Middle frontal gyrus (tissue), 1 donor: ENCODE data around the gene CLGN.
"Not testable (repeated sequence)": the region's sequence is repeated elsewhere in the genome, so short reads cannot be mapped to it uniquely, and the experiment has no call there.

ENCODE experiments used
- DNase-seq: peaks from one replicate; pipeline ENCODE4 v3.0.0-alpha.2; 2015; ENCODE audit warnings: low spot score; ENCODE audit errors: extremely low spot score

CLGN gene

GRCh38 chr4:140427106-140427918, at the start of gene CLGN:
CLGN (minus strand) TSS chr4:140427648; CDS start chr4:140413078, 14,570 bp downstream.
- DNase-seq, result peak; percentile 27

DNA sequence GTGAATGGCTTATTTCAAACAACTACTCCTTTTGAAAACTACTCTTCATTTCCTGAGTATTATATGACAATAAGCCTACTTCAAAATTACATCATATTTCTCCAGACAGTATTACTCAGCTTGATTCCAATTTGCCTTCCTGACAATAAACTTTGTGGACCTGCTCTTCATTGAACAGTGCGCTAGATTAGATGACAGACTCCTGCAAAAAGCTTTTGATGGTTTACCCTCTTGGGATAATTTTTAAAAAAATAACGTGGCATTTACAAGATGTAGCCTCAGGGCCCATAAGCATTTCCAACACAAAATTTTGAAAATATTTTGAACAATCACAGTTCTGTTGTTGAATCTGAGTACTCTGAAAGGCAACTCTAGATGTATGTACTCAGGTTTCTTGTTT, 44.7 kb upstream of the CLGN start:
- DNase-seq, result no peak

DNA sequence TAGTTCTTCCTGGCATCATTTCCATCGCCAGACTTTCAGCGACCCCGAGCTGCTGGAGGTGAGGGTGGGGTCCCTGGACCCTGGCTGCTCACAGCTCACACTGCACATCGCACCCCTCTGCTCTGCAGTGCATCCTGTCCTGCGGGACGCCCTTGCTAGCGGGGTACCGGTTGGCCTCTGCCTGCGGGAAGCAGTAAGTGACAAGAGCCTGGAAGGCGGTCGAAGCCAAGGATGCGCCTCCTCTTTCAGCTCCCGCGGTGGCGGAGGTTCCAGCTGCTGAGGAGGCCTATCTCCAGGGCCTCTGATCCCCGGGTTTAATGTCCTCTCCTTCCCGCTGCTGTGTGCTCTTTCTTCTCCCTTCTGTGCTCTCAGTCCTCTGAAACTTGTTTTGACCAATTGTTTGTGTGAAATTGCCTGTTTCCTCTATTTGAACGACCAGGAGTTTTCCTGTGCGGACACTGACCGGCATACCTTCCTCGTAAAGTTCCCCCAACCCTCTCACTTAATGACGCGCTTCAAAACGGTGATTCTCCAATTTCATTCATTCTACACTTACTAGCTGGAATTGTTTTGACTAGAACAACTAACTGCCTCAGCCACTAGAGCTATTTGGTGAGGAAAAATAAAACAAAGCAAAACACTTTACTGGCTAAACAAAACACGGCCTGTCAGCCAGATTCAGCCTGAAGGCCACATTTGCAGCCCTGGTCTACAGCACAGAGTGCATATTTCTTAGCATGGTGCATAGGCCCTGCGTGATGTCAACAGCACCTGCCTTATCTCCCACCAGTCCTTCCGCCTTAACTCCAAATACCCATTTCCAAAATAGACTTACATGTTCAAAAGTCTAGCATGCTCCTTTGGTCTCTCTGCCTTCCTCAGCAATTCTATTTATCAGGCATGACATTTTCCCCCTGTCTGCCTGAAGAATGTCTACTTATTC, 42.6 kb upstream of the CLGN start:
- DNase-seq, result no peak

DNA sequence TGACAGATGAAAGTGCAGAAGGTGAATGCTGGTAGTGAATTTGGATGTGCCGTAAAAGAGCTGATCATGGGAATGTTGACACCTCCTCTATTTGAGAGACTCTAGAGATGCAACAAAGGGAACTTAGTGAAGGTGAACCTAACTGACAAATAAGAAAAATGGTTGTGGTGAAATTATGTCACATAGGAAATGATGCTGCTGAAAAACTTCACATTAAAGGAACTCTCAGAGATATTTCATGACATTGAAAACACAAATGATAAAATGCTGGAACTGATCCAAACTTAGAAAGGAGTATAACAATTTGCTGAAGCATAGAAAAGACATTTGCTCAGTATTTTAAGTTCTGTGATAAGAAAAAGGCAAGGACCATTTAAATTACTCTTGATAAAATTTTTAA, 38.7 kb upstream of the CLGN start:
- no peak for DNase-seq

DNA sequence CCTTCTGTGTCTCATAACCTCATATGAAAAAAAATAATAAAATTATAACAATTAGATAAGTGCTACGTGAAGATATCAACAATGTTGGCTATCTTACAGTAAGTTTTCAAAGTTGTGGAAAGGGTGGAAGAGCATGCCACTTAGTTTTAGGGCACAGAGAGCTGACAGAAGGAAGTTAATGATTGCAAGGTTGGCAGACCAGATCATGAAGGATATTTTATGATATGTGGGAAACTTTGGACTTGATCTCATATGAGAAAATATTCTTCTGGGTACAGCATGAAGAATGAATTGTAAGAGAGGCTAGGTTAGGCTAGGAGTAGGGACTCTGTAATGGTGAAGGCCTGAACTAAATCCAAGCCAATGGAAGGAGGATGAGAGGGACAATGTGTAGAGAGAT, 36.2 kb upstream of the CLGN start:
- no peak for DNase-seq

GRCh38 chr4:140463182-140463581, 35.7 kb upstream of the CLGN start:
- no peak for DNase-seq

DNA sequence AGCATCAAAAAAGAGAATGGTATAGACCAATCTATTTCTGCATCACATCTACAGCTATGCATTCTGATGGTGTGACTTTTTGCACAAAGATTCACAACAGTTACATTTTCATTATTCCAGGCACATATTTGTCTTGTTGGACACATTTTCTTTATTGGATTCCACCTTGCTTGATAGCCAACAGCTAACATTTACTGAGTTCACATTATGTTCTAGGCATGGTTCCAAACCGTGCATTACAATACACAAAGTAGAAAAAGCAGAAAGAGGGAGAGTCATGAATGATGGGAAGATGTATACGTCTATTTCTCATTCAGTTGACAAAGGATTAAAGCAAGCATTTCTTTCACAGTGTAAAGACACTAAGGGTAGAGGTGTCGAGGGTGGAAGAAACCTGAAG, 22.9 kb upstream of the CLGN start:
- no peak for DNase-seq

DNA sequence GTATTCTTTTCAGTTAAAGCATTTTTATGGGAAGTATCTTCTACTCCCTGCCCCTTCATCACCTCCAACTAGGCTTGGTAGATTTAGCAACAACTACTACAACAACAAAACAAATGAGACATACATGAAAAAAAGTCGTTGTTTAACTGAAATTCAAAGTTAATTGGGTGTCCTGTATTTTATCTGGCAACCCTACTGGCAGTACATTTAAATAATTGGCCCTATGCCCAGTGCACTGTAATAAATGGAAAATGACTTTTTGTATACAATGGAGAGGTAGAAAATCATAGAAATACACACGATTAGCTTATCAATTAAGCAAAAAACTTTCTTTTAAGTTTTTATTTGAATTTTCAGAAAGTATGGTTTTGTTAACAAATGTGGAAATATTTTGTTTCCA, 21.4 kb upstream of the CLGN start:
- DNase-seq, result no peak

DNA sequence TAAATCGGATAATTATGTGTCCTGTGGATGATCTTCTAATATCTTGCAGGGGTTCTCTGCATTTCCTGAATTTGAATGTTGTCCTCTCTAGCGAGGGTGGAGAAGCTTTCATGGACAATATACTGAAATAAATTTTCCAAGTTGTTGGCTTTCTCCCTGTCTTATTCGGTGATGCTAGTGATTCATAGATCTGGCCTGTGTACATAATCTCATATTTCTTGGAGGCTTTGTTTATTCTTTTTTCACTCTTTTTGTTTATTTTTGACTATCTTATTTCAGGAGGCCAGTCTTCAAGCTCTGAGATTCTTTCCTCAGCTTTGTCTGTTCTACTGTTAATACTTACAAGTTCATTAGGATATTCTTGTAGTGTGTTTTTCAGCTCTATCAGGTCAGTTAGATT, 20.7 kb upstream of the CLGN start:
- DNase-seq, result no peak

GRCh38 chr4:140444347-140444746, 16.9 kb upstream of the CLGN start:
- DNase-seq, result not testable (repeated sequence)

GRCh38 chr4:140439644-140440142, 12.2 kb upstream of the CLGN start:
- no peak for DNase-seq

GRCh38 chr4:140427919-140428471, 547 bp upstream of the CLGN start:
- DNase-seq, result no peak

DNA sequence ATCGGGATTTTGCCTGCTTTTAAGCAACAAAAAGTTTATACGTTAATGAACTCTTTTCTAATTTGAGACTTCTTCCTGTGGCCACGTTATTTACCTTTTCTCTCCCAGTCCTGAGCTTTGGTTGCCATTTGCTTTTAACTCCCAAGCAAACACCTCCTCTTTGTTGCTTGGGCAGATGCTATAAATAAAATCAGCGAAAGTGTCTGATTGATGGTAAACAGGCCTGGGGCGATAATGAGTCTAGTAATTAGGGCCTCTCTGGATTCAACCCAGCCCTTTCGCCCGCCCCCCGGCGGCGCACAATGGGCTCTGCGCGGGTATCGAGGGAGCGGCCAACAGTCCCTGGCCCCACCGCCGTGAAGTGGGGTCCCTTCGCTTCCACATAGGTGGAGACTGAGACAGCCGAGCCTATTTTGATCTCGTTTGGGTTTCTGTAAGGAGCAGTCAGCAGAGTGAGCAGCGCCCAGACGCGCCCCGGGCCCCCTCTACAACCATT, 790 bp downstream of the CLGN start:
- no peak for DNase-seq

- no peak for DNase-seq
These were observed 4.3 kb downstream of the CLGN start for GRCh38 chr4:140423106-140423505.

DNA sequence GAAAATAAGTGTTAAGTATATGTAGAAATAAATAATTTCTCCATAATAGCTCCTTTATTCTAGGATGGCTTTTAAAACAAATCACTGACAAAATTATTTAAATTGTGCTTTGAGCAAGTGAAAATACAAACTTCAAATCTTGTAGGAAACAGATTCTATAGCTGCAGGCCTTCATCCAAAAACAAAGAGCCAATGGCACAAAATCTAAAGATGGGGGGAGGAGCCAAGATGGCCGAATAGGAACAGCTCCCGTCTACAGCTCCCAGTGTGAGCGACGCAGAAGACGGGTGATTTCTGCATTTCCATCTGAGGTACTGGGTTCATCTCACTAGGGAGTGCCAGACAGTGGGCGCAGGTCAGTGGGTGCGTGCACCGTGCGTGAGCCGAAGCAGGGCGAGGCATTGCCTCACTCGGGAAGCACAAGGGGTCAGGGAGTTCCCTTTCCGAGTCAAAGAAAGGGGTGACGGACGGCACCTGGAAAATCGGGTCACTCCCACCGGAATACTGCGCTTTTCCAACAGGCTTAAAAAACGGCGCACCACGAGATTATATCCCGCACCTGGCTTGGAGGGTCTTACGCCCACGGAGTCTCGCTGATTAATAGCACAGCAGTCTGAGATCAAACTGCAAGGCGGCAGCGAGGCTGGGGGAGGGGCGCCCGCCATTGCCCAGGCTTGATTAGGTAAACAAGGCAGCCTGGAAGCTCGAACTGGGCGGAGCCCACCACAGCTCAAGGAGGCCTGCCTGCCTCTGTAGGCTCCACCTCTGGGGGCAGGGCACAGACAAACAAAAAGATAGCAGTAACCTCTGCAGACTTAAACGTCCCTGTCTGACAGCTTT, 14.1 kb downstream of the CLGN start:
- DNase-seq, result not testable (repeated sequence)

DNA sequence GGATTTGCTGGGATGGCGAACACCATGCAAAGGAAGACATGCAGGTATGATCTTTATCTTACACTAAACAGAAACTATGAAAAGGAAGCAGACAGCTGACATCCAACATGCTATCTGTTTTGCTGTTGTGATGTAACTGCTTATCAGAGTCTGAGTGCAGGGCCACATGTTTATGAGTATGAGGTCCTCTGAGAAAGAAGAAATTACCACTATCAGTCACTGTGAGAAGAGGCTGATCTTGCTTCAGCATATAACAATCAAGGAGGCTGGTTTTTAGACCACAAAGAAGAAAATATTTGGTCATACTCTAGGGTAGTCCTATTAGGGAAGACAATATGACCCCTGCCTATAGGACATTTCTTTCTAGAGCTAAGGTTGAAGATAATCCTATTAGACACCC, 18.5 kb downstream of the CLGN start:
- DNase-seq, result no peak

- DNase-seq, result no peak
These were observed 21.2 kb downstream of the CLGN start for GRCh38 chr4:140406292-140406691.

- DNase-seq, result no peak
These were observed 27.3 kb downstream of the CLGN start for GRCh38 chr4:140400111-140400510.

- no peak for DNase-seq
These were observed 31.8 kb downstream of the CLGN start for GRCh38 chr4:140395668-140396067.

DNA sequence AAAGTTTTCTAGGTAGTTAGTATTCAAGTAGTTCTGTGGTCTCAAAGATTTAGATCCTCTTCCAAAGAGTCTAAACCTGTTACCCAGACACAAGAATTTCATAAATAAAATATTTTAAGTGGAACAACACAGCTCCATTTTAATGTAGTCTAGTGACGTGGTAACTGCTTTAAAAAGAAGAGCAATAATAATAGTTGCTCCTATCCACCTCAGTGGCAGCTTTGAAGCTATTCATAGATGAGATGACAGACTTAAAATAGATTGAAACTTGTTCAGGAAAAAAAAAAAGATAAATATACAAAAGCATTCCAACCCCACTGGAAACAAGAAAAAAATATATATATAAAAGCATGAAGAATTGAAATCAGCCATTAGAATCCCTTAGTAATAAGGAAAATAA, 39.4 kb downstream of the CLGN start:
- no peak for DNase-seq

- no peak for DNase-seq
These were observed 44.7 kb downstream of the CLGN start for GRCh38 chr4:140382732-140383131.
